ENCODE measurements around the gene POLR2L.

Gene POLR2L

GRCh38 chr11:837189-837989 is 4.9 kb downstream of the POLR2L start:
- DNase-seq: no peak

DNA sequence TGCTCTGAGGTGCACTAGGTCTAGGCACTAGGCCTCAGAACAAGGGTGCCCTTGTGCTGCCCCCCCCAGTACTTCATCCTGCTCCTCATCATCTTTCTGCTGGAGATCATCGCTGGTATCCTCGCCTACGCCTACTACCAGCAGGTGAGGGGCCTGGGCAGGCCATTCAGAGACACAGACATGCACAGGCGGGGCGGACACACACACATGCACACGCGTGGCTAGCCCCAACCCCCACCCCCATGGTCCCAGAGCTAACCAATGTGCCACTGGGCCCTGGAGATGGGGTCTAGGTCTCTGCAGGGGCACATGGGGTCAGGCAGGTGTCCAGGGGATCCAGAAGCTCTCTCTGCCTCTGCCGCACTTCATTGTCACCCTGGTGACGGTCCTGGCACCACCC is 5.6 kb downstream of the POLR2L start:
- DNase-seq: no peak

- no peak for DNase-seq
These were observed 6.1 kb downstream of the POLR2L start for GRCh38 chr11:836274-836673.

GRCh38 chr11:834371-835316 is 7.7 kb downstream of the POLR2L start:
- no peak for DNase-seq

DNA sequence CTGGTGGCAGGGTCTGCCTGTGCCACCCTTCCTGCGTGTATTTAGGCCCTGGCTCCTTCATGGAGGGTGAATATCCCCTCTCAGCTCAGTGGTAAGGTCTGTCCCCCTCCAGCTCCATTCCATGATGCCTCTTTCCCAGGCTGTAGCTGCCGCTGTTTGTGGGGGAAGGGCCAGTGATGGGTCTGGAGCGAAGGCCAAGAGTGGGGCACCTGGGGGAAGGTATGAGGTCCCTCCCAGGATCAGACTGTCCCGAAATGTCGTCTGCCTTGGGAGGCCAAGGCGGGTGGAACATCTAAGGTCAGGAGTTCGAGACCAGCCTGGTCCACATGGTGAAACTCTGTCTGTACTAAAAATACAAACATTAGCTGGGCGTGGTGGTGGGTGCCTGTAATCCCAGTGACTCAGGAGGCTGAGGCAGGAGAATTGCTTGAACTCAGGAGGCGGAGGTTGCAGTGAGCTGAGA is 8.4 kb downstream of the POLR2L start:
- DNase-seq: no peak

GRCh38 chr11:833114-833791 is 9.1 kb downstream of the POLR2L start:
- peak; percentile 21 for DNase-seq

DNA sequence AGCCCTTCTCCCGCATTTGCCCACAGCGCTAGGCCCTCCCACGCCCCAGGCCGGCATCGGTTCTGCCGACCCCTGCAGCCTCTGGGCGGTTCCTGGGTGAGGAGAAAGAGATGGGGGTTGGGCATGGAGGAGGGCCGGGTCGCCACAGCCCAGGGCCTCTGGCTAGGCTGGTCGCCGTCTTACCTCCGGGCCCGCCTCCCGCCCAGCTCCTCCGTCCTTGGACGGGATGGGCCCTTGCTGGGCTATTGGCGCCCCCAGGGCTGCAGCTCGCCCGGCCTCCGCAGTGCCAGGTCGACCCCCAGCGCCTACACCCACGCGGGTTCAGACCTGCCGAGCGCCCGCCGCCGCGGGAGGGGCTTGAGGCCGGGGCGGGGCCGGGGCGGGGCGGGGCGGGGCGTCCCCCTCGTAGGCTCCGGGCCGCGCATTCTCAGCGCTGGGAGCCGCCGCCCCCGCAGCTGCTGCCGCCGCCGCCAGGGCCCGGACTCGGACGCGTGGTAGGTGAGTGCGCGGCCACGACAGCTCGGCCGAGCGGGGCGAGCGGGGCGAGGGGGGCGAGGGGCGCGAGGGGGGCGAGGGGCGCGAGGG is 9.7 kb downstream of the POLR2L start, which contains the start of gene CD151:
CD151 (plus strand) TSS at position 424 of the 585 bp plus-strand sequence. CDS start 3,118 bp downstream, outside the sequence.
- peak; percentile 9 for DNase-seq

DNA sequence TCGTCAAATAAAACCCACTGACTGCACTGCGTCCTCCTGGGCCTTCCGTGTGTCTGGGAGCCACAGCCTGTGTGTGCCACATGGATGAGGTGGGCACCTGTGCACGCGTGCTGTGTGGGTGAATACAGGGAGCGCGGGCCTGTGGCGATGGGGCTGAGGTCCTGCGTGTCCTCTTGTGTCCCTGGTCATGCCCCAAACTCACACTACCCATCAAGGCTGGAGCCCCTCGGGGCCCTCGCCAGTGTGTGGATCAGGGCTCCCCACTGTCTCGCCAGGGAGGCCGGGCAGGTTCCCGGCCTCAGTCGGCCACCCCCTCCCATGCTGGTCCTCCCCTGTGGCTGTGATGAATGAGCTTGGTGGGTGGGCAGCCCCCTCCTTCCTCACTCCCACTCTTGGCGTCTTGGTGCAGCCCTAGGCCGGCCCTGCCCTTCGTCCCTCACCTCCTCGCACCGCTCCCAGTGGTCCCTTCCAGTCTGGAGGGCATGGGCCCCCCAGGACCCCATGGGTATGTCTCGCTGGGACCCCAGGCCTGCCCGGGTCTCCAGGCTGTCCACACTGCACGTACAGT is 10.3 kb downstream of the POLR2L start:
- no peak for DNase-seq

DNA sequence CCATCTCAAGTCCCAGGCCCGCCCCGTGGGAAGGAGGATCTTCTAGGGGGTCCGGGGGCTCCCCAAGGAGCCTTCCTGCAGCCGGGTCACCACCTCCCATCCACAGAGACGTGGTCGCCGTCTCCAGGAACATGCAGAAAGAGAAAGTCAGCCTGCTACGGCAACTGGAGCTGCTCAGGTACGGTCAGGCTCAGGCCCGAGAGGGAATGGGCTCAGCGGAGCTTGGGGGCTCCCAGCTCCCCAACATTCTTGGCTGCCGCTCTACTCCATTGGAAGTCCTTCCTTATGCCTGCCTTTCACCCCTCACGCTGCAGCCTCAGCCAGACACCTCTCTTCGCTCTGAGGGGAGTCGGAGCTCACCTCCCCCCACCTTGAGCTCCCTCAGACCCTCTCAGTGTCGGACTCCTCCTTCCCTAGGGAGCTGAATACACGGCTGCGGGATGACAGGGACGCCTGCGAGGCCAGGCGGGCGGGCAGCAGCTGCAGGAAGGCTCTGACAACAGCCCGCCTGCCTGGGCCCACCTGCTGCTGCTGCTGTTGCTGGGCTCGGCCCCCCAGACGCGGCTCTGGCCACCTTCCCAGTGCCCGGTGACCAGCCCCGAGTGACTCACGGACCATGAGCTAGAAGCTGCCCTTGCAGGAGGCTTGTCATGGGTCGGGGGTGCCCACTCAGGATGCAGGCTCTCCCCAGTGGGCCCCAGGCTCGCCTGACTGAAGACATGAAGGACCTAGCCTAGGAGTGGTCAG is 11.0 kb downstream of the POLR2L start:
- peak; percentile 56 for DNase-seq

DNA sequence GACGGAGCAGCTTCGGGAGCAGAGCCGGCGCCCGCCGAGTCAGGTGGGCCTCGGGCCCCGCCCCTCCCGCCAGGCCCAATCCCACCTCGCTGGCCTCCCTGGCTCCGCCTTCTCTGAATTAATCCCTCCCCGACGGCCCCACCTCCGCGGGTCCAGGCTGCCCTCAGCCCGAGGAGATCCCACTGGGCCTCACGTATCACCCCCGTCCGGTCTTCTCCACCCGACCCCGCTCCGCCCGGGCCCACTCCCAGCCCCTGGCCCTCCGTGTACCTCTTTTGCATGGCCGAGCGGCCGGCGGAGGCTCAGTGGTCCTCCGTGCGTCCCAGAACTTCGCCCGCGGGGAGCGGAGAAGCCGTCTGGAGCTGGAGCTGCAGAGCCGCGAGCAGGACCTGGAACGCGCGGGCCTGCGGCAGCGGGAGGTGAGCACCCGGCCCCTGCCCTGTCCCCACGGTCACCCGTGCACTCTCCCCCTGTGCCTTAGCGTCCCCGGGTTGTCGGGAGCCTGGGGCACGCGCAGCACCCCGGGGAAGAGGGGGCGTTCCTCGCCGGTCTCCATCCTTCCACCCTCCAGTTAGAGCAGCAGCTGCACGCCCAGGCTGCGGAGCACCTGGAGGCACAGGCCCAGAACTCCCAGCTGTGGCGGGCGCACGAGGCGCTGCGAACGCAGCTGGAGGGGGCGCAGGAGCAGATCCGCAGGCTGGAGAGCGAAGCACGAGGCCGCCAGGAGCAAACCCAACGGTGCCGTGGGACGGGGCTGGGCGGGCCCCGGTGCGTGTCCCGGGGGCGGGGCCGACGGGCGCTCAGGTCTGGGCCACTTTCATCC is 11.8 kb downstream of the POLR2L start:
- peak; percentile 80 for DNase-seq

DNA sequence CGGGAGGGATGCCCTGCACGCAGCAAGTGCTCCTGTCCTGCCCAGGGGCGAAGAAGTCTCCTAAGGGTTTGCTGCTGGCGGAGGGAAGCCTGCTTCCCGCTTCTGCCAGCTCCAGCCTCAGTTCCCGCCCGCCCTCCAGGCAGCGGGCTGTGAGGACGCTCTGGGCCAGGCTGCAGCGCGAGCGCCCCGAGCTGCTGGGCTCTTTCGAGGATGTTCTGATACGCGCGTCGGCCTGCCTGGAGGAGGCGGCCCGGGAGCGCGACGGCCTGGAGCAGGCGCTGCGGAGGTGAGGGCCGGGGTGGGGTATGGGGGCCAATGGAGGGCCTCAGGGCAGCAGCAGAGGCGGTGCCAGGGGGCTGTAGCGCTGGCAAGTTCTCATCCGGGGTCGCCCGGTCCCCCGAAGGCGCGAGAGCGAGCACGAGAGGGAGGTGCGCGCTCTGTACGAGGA is 12.5 kb downstream of the POLR2L start:
- DNase-seq: no peak

DNA sequence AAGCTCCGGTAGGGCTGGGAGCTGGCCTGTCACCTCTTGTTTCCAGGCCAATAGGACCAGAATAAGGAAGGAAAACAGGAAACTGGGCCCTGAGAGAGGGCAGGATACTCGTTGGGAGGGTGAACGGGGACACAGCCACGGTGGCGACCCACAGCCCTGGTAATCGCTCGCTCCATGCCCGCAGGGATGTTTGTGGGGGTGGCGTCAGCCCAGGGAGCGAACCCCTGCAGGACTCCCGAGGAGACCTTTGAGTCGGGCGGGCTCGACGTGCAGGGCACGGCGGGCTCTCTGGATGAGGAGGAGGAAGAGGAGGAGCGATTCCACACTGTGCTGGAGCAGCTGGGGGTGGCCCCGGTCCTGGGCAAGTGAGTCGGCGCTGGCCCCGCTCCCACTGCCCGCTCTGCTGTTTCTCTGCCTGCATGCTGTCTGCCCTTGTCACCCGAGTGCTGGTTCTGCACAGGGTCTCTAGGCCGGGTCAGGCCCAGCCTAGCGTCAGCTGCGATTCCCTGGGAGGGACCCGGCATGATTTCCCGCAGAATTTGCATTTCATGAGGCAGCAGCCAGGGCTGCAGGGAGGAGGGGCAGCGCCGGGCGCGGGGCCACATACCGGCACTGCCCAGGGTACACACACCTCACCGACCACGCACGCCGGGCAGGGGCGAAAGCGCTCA is 13.0 kb downstream of the POLR2L start:
- no peak for DNase-seq

- DNase-seq: no peak
These were observed 13.7 kb downstream of the POLR2L start for GRCh38 chr11:828506-829175.

DNA sequence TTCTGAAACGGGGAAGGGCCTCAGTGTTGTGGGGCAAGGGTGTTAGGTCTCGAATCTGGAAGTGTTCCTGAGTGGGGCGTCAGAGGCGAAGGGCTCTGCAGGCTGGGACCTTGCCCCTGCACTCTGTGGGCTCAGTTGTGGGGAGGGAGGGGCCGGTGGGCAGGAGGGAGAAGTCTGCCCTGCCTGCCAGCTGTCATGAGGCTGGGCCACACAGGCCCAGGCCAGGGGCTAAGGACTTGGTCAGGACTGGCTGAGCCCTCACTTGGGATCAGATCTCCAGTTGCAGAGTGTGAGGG is 14.5 kb downstream of the POLR2L start, which contains the start of gene CRACR2B:
CRACR2B (plus strand) TSS at position 23 of the 296 bp plus-strand sequence. CDS start 689 bp downstream, outside the sequence.
- no peak for DNase-seq

- no peak for DNase-seq
These were observed 15.0 kb downstream of the POLR2L start for GRCh38 chr11:827146-827896.

- no peak for DNase-seq
These were observed 15.5 kb downstream of the POLR2L start for GRCh38 chr11:826836-827145.

GRCh38 chr11:826227-826621 is 16.1 kb downstream of the POLR2L start:
- no peak for DNase-seq

GRCh38 chr11:825366-826226 is 16.7 kb downstream of the POLR2L start:
- no peak for DNase-seq
